Measurements from ENCODE around the gene UQCRQ. TPM values are rescaled to one million over a fixed set of nuclear protein-coding genes. Genes with fewer than 3 reads are reported as not detected.

Gene UQCRQ
- total and polyA plus RNA-seq, 9 of the 15 experiments (the other 6 are each of a cell fraction or from before 2014, with no cell fraction given): 235 to 2,421 (median 883) TPM

- TF ChIP-seq MAX (CRISPR knock-in tag; IDR thresholded peaks at IDR 0.05) (peak; percentile 17), SMC3 (conservative IDR thresholded peaks at IDR 0.05; ENCODE audit: insufficient read depth, low read depth, low read length) (peak; percentile 36; the same call in 1 of the 2 replicates), TRIM28 (IDR thresholded peaks at IDR 0.05) (peak; percentile 65; the same call in 1 of the 2 replicates), GATA2 (CRISPR knock-in tag; IDR thresholded peaks at IDR 0.05) (no peak), RUNX1 (IDR thresholded peaks at IDR 0.05; ENCODE audit: low read depth) (no peak), NBN (IDR thresholded peaks at IDR 0.05; ENCODE audit: low read depth) (peak; percentile 82), SAFB2 (IDR thresholded peaks at IDR 0.05; ENCODE audit: borderline replicate concordance, low read depth, low read length, severe bottlenecking) (no peak), MAFG (tag; conservative IDR thresholded peaks at IDR 0.05) (no peak), FOSL1 (tag; conservative IDR thresholded peaks at IDR 0.05) (peak; percentile 12; the same call in 1 of the 2 replicates), RERE (CRISPR knock-in tag; IDR thresholded peaks at IDR 0.05; ENCODE audit: borderline replicate concordance) (no peak), AFF1 (IDR thresholded peaks at IDR 0.05; ENCODE audit: low read depth in 1 of 2, partially characterized antibody in 2 of 2) (no peak), ZNF134 (CRISPR knock-in tag; conservative IDR thresholded peaks at IDR 0.05) (no peak), NEUROD1 (IDR thresholded peaks at IDR 0.05; ENCODE audit: borderline replicate concordance, low read depth, low read length, partially characterized antibody) (peak; percentile 54), KDM1A (IDR thresholded peaks at IDR 0.05) (no peak)
- TF ChIP-seq, protein P1, sequence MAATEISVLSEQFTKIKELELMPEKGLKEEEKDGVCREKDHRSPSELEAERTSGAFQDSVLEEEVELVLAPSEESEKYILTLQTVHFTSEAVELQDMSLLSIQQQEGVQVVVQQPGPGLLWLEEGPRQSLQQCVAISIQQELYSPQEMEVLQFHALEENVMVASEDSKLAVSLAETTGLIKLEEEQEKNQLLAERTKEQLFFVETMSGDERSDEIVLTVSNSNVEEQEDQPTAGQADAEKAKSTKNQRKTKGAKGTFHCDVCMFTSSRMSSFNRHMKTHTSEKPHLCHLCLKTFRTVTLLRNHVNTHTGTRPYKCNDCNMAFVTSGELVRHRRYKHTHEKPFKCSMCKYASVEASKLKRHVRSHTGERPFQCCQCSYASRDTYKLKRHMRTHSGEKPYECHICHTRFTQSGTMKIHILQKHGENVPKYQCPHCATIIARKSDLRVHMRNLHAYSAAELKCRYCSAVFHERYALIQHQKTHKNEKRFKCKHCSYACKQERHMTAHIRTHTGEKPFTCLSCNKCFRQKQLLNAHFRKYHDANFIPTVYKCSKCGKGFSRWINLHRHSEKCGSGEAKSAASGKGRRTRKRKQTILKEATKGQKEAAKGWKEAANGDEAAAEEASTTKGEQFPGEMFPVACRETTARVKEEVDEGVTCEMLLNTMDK (IDR thresholded peaks at IDR 0.05; ENCODE audit: borderline replicate concordance, insufficient read depth, low read depth, low read length, poor library complexity, severe bottlenecking): no peak
These were observed at the start of gene UQCRQ, which contains the start of gene GDF9 (continued) for GRCh38 chr5:132866342-132867045.
